Mesendoderm (in vitro differentiated cells): ENCODE data around the gene STAMBP.

Experiments used
- DNase-seq: peaks from one replicate; pipeline ENCODE4 v3.0.0; 2013
- H2AK5ac ChIP-seq: 2 replicates; pipeline ENCODE4 v1.6.1; 2013; ENCODE audit warnings: low read length, inconsistent platforms
- H2BK120ac ChIP-seq: 2 replicates; pipeline ENCODE4 v1.6.1; 2013; ENCODE audit warnings: low read depth, mild to moderate bottlenecking, low read length, moderate library complexity, mixed read lengths
- H2BK15ac ChIP-seq: replicated peaks from 2 replicates; pipeline ENCODE4 v1.6.1; 2013; ENCODE audit warnings: low read depth, mild to moderate bottlenecking, moderate library complexity
- H2BK5ac ChIP-seq: 2 replicates; pipeline ENCODE4 v1.6.1; 2013; ENCODE audit warnings: low read length, inconsistent platforms
- H3K18ac ChIP-seq: 2 replicates; pipeline ENCODE4 v1.6.1; 2013; ENCODE audit warnings: mild to moderate bottlenecking, low read length, mixed read lengths
- H3K23ac ChIP-seq: one replicate; pipeline ENCODE4 v1.6.1; 2013; ENCODE audit warnings: low read length
- H3K27ac ChIP-seq: 2 replicates; pipeline ENCODE4 v1.5.1; 2013; ENCODE audit warnings: low read depth, mild to moderate bottlenecking, inconsistent platforms, low read length, moderate library complexity
- H3K27me3 ChIP-seq: 2 replicates; pipeline ENCODE4 v1.6.1; 2013; ENCODE audit warnings: low read length, control low read depth, mild to moderate bottlenecking, inconsistent platforms; ENCODE audit not compliant: insufficient read depth, poor library complexity
- H3K36me3 ChIP-seq: 2 replicates; pipeline ENCODE4 v1.6.1; 2013; ENCODE audit warnings: low read length, inconsistent platforms; ENCODE audit not compliant: control insufficient read depth, insufficient read depth
- H3K4ac ChIP-seq: one replicate; pipeline ENCODE4 v1.6.1; 2013; ENCODE audit warnings: low read depth, mild to moderate bottlenecking, low read length, moderate library complexity
- H3K4me1 ChIP-seq: 2 replicates; pipeline ENCODE4 v1.6.1; 2013; ENCODE audit warnings: low read depth, low read length, inconsistent platforms; ENCODE audit not compliant: control insufficient read depth
- H3K4me2 ChIP-seq: 2 replicates; pipeline ENCODE4 v1.6.1; 2013; ENCODE audit warnings: low read length
- H3K4me3 ChIP-seq: 2 replicates; pipeline ENCODE4 v1.5.1; 2013; ENCODE audit warnings: mild to moderate bottlenecking, low read length
- H3K56ac ChIP-seq: one replicate; pipeline ENCODE4 v1.6.1; 2013; ENCODE audit warnings: low read length
- H3K79me1 ChIP-seq: 2 replicates; pipeline ENCODE4 v1.6.1; 2013; ENCODE audit warnings: low read length, inconsistent platforms
- H3K79me2 ChIP-seq: 2 replicates; pipeline ENCODE4 v1.6.1; 2013; ENCODE audit warnings: mild to moderate bottlenecking, low read length; ENCODE audit not compliant: control insufficient read depth, insufficient read depth
- H3K9ac ChIP-seq: 2 replicates; pipeline ENCODE4 v1.6.1; 2013; ENCODE audit warnings: low read length, inconsistent platforms
- H4K5ac ChIP-seq: one replicate; pipeline ENCODE4 v1.6.1; 2013; ENCODE audit warnings: low read length
- H4K8ac ChIP-seq: one replicate; pipeline ENCODE4 v1.6.1; 2013; ENCODE audit warnings: low read depth, mild to moderate bottlenecking, control low read depth, low read length, moderate library complexity
- WGBS: extraction: QIAGEN DNeasy Blood & Tissue Kit; methylation state at CpG from one replicate; pipeline ENCODE4 v1.1.7; 2013; ENCODE audit warnings: low lambda C conversion rate, missing lambda C conversion rate; ENCODE audit not compliant: insufficient coverage; ENCODE audit errors: extremely low coverage; 5-methylcytosine and 5-hydroxymethylcytosine counted together

STAMBP gene

DNA sequence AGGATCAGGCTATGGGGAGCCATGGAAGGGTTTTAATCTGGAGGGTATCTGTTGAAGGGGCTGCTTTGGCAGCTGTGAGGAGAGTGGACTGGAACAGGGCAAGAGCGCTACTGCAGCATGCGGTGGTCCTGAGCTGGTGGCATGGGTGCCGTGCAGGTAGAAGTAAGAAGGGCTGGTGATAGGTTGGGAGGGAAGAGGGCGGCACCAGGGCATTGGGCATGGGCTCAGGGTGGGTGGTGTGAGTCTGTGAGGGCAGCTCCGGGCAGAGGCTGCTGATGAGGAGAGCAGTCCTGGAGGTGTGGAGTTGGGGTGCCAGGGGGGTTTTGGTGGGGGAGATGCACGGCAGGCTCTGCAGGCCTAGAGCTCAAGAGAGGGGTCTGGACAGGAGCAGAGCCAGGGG, 66.1 kb downstream of the STAMBP start:
- no peaks in the 10 kb centered on the region for H3K36me3 ChIP-seq
- no peaks in the 10 kb centered on the region for H3K79me1 ChIP-seq
- no peaks in the 10 kb centered on the region for H3K27me3 ChIP-seq
- no peak overlapping the region for H3K27ac ChIP-seq
- H3K18ac ChIP-seq: no peak overlapping the region
- H2BK120ac ChIP-seq: no peak overlapping the region
- H3K56ac ChIP-seq: no peak overlapping the region
- H2BK15ac ChIP-seq: no peak overlapping the region
- H3K9ac ChIP-seq: no peak overlapping the region
- DNase-seq: no peak
- no peak overlapping the region for H4K5ac ChIP-seq
- no peak overlapping the region for H2BK5ac ChIP-seq
- no peak overlapping the region for H2AK5ac ChIP-seq
- H3K4me1 ChIP-seq: no peaks in the 10 kb centered on the region
- H3K4me2 ChIP-seq: no peak overlapping the region
- H3K4ac ChIP-seq: no peak overlapping the region
- no peak overlapping the region for H3K4me3 ChIP-seq
- no peaks in the 10 kb centered on the region for H3K79me2 ChIP-seq
- WGBS: no CpG with 5 or more reads among the region's 6 CpGs
- no peak overlapping the region for H4K8ac ChIP-seq
- no peak overlapping the region for H3K23ac ChIP-seq

DNA sequence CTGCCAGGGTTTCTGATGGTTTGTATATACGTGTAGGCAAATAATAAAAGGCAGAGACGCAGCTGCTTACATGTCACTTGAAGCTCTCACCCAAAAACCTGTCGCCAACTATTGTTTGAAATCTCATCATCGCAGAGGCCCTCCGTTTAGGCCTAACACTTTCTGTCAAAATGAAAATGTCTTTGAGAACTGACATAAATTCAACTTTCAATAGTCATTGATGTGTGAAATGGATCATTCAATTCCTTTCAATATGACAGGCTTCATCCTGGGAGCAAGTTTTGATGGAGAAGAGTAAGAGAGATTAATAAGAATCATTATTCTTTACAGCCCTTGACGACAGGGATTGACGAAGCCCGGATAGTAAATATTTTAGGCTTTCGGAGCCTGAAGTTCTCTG, 66.7 kb downstream of the STAMBP start:
- Histone ChIP-seq H3K27ac (no peak overlapping the region), H2BK5ac (no peak overlapping the region), H3K4ac (no peak overlapping the region), H3K79me1 (no peaks in the 10 kb centered on the region), H2BK15ac (no peak overlapping the region), H3K27me3 (no peaks in the 10 kb centered on the region), H2BK120ac (no peak overlapping the region), H3K56ac (no peak overlapping the region), H2AK5ac (no peak overlapping the region), H3K4me1 (no peaks in the 10 kb centered on the region), H3K36me3 (no peaks in the 10 kb centered on the region), H3K23ac (no peak overlapping the region), H3K4me2 (no peak overlapping the region), H3K79me2 (no peaks in the 10 kb centered on the region), H3K18ac (no peak overlapping the region), H3K4me3 (no peak overlapping the region), H4K8ac (no peak overlapping the region), H4K5ac (no peak overlapping the region), H3K9ac (no peak overlapping the region)
- no peak for DNase-seq
- WGBS: no CpG with 5 or more reads among the region's 9 CpGs

DNA sequence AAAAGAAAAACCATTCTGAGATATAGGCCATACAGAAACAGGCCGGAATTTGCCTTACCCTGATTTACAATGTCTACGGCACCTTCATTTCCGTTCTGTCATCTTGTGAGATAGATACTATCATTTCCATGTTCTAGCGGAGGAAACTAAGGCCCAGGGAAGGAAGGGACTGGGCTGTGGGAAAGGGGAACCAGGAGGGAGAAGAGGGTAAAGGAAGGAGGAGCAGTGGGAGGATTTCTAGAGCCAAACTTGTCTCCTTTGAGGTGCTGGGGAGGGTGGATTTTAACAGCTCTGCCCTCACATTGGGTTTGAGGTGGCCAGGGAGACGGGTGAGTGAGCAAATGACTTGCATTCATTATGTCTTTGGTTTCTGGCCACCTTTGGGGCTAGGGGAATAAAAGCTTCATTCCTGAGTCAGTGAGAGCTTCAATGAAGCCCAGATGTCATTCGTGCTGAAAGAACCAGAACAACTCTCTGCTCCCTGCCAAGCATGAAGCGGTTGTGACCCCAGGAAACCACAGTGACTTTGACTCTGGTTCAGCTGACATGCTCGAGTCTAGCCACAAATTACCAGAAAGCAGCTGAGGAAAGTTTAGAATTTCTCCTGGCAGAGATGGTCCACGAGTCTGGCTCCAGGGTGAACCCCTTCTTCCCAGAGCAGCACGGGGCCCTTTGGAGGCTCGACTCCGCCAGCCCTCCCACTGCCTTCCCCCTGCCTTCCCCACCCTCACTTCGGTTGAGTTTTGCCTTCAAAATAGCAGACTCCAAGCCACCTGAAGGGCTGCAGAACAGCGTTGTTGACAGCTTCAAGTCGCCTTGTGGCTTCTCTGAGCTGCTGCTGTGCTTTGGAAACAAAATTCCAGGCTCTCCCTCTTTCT, 67.8 kb downstream of the STAMBP start:
- Histone ChIP-seq H3K4ac (no peak overlapping the region), H3K36me3 (no peaks in the 10 kb centered on the region), H3K79me1 (no peaks in the 10 kb centered on the region), H2BK5ac (no peak overlapping the region), H2AK5ac (no peak overlapping the region), H2BK15ac (no peak overlapping the region), H3K18ac (no peak overlapping the region), H3K4me3 (no peak overlapping the region), H3K79me2 (no peaks in the 10 kb centered on the region), H3K23ac (no peak overlapping the region), H2BK120ac (no peak overlapping the region), H3K4me2 (no peak overlapping the region), H3K9ac (no peak overlapping the region), H3K4me1 (no peaks in the 10 kb centered on the region), H4K8ac (no peak overlapping the region), H3K27me3 (no peaks in the 10 kb centered on the region), H4K5ac (no peak overlapping the region), H3K56ac (no peak overlapping the region), H3K27ac (no peak overlapping the region)
- no peak for DNase-seq
- WGBS: no CpG with 5 or more reads among the region's 15 CpGs

DNA sequence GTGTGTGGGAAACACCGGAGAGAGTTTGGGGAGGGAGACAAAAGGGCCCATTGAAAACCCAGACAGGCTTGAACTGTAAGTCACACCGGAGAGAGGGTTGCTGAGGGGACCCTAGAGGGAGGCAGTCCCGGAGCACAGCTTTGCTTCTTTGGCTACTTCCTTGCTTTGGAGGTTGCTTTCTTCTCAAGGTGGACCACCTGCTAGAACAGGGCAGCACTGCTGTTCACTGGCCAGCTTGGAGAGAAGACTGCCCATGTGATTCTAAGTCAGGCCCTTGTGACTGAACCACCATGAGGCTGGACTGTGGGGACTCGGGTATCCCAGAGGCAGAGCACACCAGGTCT, 68.5 kb downstream of the STAMBP start:
- Histone ChIP-seq H3K4me2 (no peak overlapping the region), H3K4me1 (no peaks in the 10 kb centered on the region), H2AK5ac (no peak overlapping the region), H3K79me2 (no peaks in the 10 kb centered on the region), H3K36me3 (no peaks in the 10 kb centered on the region), H3K9ac (no peak overlapping the region), H4K5ac (no peak overlapping the region), H3K79me1 (no peaks in the 10 kb centered on the region), H3K4ac (no peak overlapping the region), H2BK120ac (no peak overlapping the region), H2BK5ac (no peak overlapping the region), H3K27ac (no peak overlapping the region), H3K4me3 (no peak overlapping the region), H4K8ac (no peak overlapping the region), H3K18ac (no peak overlapping the region), H3K56ac (no peak overlapping the region), H2BK15ac (no peak overlapping the region), H3K23ac (no peak overlapping the region), H3K27me3 (no peaks in the 10 kb centered on the region)
- no peak for DNase-seq
- WGBS: no CpG with 5 or more reads among the region's 4 CpGs

DNA sequence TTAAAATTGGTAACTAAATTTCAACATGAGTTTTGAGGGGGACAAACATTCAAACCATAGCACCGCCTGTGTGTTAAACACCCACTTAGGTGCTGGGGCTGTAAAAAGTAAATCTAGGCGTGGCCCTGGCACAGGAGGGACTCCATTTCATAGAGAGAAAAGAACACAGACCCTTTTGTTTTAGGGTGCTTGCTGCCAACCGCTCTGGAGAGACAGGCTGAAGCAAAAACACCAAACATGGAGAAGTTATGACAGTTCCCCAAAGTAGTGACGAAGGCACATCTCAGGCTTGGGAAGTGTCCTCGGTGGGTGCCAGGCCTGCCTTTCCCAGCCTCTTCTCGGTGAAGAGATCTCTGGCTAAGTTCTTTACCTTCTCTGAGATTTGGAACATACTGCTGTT, 69.2 kb downstream of the STAMBP start:
- no peak overlapping the region for H3K27ac ChIP-seq
- no peak overlapping the region for H3K9ac ChIP-seq
- no peaks in the 10 kb centered on the region for H3K79me2 ChIP-seq
- H4K5ac ChIP-seq: no peak overlapping the region
- H3K23ac ChIP-seq: no peak overlapping the region
- H4K8ac ChIP-seq: no peak overlapping the region
- no peak overlapping the region for H3K4ac ChIP-seq
- no CpG with 5 or more reads among the region's 6 CpGs for WGBS
- no peak overlapping the region for H2AK5ac ChIP-seq
- H3K4me2 ChIP-seq: no peak overlapping the region
- H2BK120ac ChIP-seq: no peak overlapping the region
- no peaks in the 10 kb centered on the region for H3K79me1 ChIP-seq
- H3K56ac ChIP-seq: no peak overlapping the region
- H3K36me3 ChIP-seq: no peaks in the 10 kb centered on the region
- H2BK15ac ChIP-seq: no peak overlapping the region
- no peaks in the 10 kb centered on the region for H3K27me3 ChIP-seq
- no peak overlapping the region for H2BK5ac ChIP-seq
- no peaks in the 10 kb centered on the region for H3K4me1 ChIP-seq
- no peak for DNase-seq
- H3K4me3 ChIP-seq: no peak overlapping the region
- H3K18ac ChIP-seq: no peak overlapping the region

DNA sequence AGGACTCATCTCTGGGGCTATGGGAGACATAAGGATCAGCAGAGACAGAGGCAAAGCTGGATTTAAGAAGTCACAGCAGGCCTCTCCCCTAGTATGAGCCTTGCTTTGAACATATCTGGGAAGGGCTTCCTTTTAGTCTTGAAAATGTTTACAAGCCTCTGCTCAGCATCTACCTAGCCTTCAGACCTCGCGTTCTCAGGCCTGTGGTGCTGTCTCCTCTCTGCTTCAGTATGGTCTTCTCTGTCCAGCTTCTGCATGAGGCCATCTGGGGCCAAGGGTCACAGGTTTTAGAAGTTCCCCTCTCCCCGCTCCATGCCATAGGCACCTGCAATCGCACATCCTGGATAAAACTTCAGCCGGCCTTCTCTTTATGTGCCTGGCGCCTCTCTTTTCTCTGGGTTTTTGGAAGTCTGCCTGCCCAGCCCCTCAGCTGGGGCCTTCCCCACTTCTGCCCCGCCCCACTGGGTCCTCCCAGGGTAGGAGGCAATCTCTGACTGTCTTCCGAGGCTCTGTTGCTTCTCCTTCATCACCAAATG, 71.1 kb downstream of the STAMBP start:
- no peak overlapping the region for H3K27ac ChIP-seq
- no peak overlapping the region for H3K18ac ChIP-seq
- no peak overlapping the region for H4K5ac ChIP-seq
- H3K4me2 ChIP-seq: no peak overlapping the region
- no peaks in the 10 kb centered on the region for H3K79me2 ChIP-seq
- no peaks in the 10 kb centered on the region for H3K27me3 ChIP-seq
- H3K56ac ChIP-seq: no peak overlapping the region
- no peaks in the 10 kb centered on the region for H3K79me1 ChIP-seq
- no peak overlapping the region for H3K23ac ChIP-seq
- H2BK15ac ChIP-seq: no peak overlapping the region
- DNase-seq: no peak
- no peak overlapping the region for H4K8ac ChIP-seq
- no peaks in the 10 kb centered on the region for H3K4me1 ChIP-seq
- H2BK5ac ChIP-seq: no peak overlapping the region
- no peak overlapping the region for H2AK5ac ChIP-seq
- no CpG with 5 or more reads among the region's 8 CpGs for WGBS
- no peak overlapping the region for H3K9ac ChIP-seq
- no peak overlapping the region for H3K4ac ChIP-seq
- no peak overlapping the region for H3K4me3 ChIP-seq
- no peaks in the 10 kb centered on the region for H3K36me3 ChIP-seq
- H2BK120ac ChIP-seq: no peak overlapping the region
